ENCODE results near the gene CFAP251. TPM values are rescaled to one million over a fixed set of nuclear protein-coding genes. Genes with fewer than 3 reads are reported as not detected.

CFAP251 gene
- polyA plus RNA-seq, 3 donors, result 0.08 to 0.17 TPM; not detected in 1

- Histone ChIP-seq H3K4me1 (ENCODE audit: control insufficient read depth in 1 of 2, insufficient read depth in 2 of 2, low read length in 2 of 2) (no peaks in the 10 kb centered on the region), H2AFZ (ENCODE audit: insufficient read depth, low read depth, low read length, poor library complexity, severe bottlenecking) (no peak overlapping the region), H3K4me2 (replicated peaks; ENCODE audit: extremely low read depth, low read length, poor library complexity, severe bottlenecking) (no peak overlapping the region), H3K9ac (ENCODE audit: insufficient read depth, low read length, poor library complexity, severe bottlenecking) (no peak overlapping the region), H3K36me3 (replicated peaks in 1 of 2; ENCODE audit: control insufficient read depth in 1 of 2, insufficient read depth in 2 of 2, low read length in 2 of 2) (no peaks in the 10 kb centered on the region), H3K27me3 (ENCODE audit: control insufficient read depth in 2 of 2, insufficient read depth in 2 of 2, low read length in 2 of 2) (no peaks in the 10 kb centered on the region), H3K27ac (ENCODE audit: low read depth in 1 of 2, low read length in 2 of 2) (no peak overlapping the region), H3K79me2 (ENCODE audit: insufficient read depth, low read length) (no peaks in the 10 kb centered on the region), H3K4me3 (replicated peaks in 1 of 3; ENCODE audit: low read depth in 2 of 3, low read length in 3 of 3) (no peak overlapping the region), H4K20me1 (ENCODE audit: insufficient read depth, low read length) (no peaks in the 10 kb centered on the region), H3K9me3 (replicated peaks in 1 of 2; ENCODE audit: control insufficient read depth in 1 of 2, insufficient read depth in 1 of 2, low read length in 2 of 2) (no peaks in the 10 kb centered on the region)
- Mint-ChIP-seq H3K4me3 (no peak overlapping the region), H3K27ac (peak overlapping the region in 1 of 7 donors; percentile 63), H3K36me3 (peaks cover 0 to 46% of the 10 kb centered on the region in 2 donors), H3K4me1 (no peaks in the 10 kb centered on the region), H3K9me3 (no peaks in the 10 kb centered on the region), H3K27me3 (ENCODE audit: low read depth in 3 of 3) (peaks cover 0 to 3% (median 2%) of the 10 kb centered on the region in 3 donors)
- DNase-seq, result no peak
- WGBS (ENCODE audit: insufficient coverage), result 97% methylated on average over 8 of the region's 11 CpGs
- intact Hi-C loops (cut with micrococcal nuclease), result no loop called here
- no peak for TF ChIP-seq CTCF (IDR thresholded peaks at IDR 0.05)
Measured at GRCh38 chr12:122042910-122043309, 124.5 kb downstream of the CFAP251 start.

GRCh38 chr12:122043476-122043875 is 125.1 kb downstream of the CFAP251 start:
- H3K36me3 ChIP-seq (replicated peaks in 1 of 2; ENCODE audit: control insufficient read depth in 1 of 2, insufficient read depth in 2 of 2, low read length in 2 of 2), result no peaks in the 10 kb centered on the region
- H3K79me2 ChIP-seq (ENCODE audit: insufficient read depth, low read length), result no peaks in the 10 kb centered on the region
- H3K27ac Mint-ChIP-seq, result no peak overlapping the region
- no peak overlapping the region for H2AFZ ChIP-seq (ENCODE audit: insufficient read depth, low read depth, low read length, poor library complexity, severe bottlenecking)
- WGBS (ENCODE audit: insufficient coverage), result 97% methylated on average over 15 of the region's 15 CpGs
- no peaks in the 10 kb centered on the region for H3K4me1 Mint-ChIP-seq
- H3K36me3 Mint-ChIP-seq, result peaks cover 0 to 49% of the 10 kb centered on the region in 2 donors
- intact Hi-C loops (cut with micrococcal nuclease), result no loop called here
- no peak overlapping the region for H3K4me3 Mint-ChIP-seq
- H3K27me3 Mint-ChIP-seq (ENCODE audit: low read depth in 3 of 3), result peaks cover 0 to 3% (median 2%) of the 10 kb centered on the region in 3 donors
- H4K20me1 ChIP-seq (ENCODE audit: insufficient read depth, low read length), result no peaks in the 10 kb centered on the region
- H3K9ac ChIP-seq (ENCODE audit: insufficient read depth, low read length, poor library complexity, severe bottlenecking), result no peak overlapping the region
- no peaks in the 10 kb centered on the region for H3K9me3 Mint-ChIP-seq
- no peak overlapping the region for H3K4me2 ChIP-seq (replicated peaks; ENCODE audit: extremely low read depth, low read length, poor library complexity, severe bottlenecking)
- no peak for TF ChIP-seq CTCF (IDR thresholded peaks at IDR 0.05)
- DNase-seq, result no peak
- no peak overlapping the region for H3K4me3 ChIP-seq (replicated peaks in 1 of 3; ENCODE audit: low read depth in 2 of 3, low read length in 3 of 3)
- H3K27me3 ChIP-seq (ENCODE audit: control insufficient read depth in 2 of 2, insufficient read depth in 2 of 2, low read length in 2 of 2), result no peaks in the 10 kb centered on the region
- H3K27ac ChIP-seq (ENCODE audit: low read depth in 1 of 2, low read length in 2 of 2), result no peak overlapping the region
- H3K4me1 ChIP-seq (ENCODE audit: control insufficient read depth in 1 of 2, insufficient read depth in 2 of 2, low read length in 2 of 2), result no peaks in the 10 kb centered on the region
- H3K9me3 ChIP-seq (replicated peaks in 1 of 2; ENCODE audit: control insufficient read depth in 1 of 2, insufficient read depth in 1 of 2, low read length in 2 of 2), result no peaks in the 10 kb centered on the region

Measured in CD14-positive monocyte (primary cell).